Renal cortical epithelial cell (primary cell): ENCODE measurements around the gene WDR19. TPM values are rescaled to one million over a fixed set of nuclear protein-coding genes. Genes with fewer than 3 reads are reported as not detected.
"Not testable (repeated sequence)": the region's sequence is repeated elsewhere in the genome, so short reads cannot be mapped to it uniquely, and the experiment has no call there.

Experiments used
- DNase-seq: peaks from one replicate; pipeline ENCODE4 v3.0.0-alpha.2; 2011; ENCODE audit warnings: low read depth
- total RNA-seq: library from RNA; depleted of rRNA; stranded (reverse); fragments of >200 nt; gene quantifications from 2 replicates; pipeline ENCODE4 v1.2.3, GENCODE V29; 2014

The WDR19 gene
- total RNA-seq, 1 donor from 2014 or later: 42.8 TPM

DNA sequence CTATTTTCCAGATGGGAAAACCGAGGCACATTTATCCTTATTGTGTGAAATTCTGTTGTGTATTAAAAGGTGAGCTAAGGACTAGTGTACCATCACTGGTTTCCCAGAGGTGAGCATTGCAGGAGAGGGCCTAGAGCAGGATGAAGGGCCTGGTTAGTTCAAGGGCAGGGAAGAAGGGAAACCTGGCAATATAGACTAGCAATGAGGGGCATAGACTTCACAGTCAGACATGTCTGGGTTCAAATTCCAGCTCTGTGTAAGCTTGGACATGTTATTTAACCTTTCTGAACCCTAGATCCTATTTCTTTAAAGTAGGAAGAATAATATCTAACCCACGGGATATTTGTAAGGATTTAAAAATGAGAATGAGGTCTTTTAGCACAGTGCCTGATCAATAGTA is 50.8 kb downstream of the WDR19 start:
- DNase-seq: no peak

DNA sequence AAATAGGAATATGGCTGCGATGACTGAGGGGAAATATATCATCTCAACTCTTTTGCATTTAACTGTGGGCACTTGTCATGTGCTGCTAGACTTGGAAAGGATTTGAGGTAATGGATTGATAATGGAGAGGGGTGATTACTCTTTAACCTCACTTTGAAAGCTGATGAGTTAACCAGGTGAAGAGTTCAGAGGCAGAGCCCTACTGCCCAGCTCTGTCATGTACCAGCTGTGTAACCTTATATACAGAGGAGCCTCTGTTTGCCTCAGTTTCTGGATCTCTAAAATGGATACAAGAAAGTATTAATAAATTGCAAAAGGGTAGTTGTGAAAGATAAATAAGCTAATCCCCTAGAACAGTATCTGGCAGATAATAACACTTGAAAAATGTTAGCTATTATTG is 51.5 kb downstream of the WDR19 start:
- DNase-seq: no peak

DNA sequence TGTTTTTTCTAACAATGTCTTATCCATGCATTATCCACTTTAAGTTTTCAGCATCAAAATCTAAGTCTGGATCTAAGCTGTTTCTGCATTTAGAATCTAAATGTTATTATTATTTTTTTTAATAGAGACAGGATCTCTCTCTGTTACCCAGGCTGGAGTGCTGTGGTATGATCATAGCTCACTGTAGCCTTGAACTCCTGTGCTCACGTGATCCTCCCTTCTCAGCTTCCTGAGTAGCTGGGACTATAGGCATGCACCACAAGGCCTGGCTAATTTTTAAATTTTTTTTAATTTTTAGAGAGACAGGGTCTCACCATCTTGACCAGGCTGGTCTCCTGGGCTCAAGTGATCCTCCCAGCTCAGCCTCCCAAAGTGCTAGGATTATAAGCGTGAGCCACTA is 52.7 kb downstream of the WDR19 start:
- DNase-seq: no peak

DNA sequence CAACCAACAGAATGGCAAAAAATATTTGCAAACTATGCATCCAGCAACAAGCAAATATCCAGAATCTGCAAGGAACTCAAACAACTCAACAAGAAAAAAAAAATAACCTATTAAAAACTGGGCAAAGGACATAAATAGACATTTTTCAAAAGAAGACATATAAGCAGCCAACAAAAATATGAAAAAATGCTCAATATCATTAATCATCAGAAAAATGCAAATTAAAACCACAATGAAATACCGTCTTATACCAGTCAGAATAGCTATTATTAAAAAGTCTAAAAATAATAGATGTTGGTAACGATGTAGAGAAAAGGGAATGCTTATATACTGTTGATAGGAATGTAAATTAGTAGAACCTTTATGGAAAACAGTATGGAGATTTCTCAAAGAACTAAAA is 53.4 kb downstream of the WDR19 start:
- no peak for DNase-seq

- no peak for DNase-seq
These were observed 54.9 kb downstream of the WDR19 start for GRCh38 chr4:39237179-39237578.

GRCh38 chr4:39243462-39243861 is 61.1 kb downstream of the WDR19 start:
- no peak for DNase-seq

DNA sequence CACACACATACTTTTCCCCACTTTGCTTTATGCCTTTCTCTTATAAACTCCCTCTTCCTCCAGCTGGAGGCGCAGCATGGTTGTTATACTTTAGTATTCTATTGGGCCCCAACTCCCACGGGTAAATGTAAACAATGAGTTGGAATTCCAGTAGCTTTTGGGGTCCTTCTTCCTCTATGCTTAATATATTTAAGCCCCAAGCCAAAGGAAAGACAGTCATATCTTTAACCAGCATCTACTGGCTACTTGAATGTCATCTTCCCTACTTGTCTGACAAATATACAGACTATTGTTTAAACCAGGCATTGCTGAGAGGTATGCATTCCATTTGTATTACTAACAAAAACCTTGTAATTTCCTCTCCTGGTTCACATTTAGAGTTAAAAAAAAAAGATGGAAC is 72.9 kb downstream of the WDR19 start:
- peak; percentile 74 for DNase-seq

DNA sequence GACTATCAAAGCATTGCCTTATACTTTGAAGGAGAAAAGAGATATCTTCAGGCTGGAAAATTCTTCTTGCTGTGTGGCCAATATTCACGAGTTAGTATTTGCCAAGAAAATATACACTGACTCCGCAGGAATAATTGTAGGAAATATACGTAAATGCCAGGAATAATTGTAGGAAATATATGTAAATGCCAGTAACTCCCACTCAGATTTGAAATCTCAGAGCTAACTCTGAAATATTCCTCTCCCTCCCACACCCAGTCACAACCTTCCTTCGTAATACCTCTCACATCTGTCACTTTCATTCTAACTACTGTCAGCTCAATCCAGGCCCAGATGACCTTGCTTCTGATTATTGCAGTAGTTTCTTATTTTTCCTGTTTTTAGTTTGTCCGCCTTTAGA is 73.5 kb downstream of the WDR19 start:
- DNase-seq: no peak

- DNase-seq: no peak
These were observed 74.1 kb downstream of the WDR19 start for GRCh38 chr4:39256436-39256835.

DNA sequence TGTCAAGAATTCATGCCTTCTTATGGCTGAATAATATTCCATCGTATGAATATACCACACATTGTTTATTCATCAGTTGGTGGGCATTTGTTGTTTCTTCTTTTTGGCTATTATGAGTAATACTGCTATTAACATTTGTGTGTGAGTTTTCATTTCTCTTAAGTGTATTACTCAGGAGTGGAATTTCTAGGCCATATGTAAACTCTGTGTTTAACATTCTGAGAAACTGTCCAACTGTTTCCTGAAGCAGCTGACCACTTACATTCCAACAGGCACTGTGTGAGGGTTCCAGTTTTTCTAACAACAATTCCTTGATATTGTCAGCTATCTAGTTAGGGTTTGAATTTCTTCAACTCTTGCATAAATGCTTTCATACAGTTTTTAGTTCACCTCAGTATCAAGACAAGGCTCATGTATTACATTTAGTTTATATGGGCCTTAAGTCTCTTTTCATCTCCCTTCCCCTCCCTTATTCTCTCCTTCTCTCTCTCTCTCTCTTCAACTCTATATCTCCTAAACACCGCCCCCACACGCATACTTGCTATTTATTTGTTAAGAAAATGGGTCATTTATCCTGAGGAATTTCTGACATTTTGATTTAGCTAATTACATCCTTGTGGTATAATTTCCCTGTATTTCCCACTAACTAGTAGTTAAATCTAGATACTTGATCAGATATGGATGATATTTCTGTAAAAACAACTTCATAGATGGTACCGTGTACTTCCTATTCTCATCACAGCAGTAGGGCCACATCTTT is 77.4 kb downstream of the WDR19 start:
- DNase-seq: peak; percentile 81

DNA sequence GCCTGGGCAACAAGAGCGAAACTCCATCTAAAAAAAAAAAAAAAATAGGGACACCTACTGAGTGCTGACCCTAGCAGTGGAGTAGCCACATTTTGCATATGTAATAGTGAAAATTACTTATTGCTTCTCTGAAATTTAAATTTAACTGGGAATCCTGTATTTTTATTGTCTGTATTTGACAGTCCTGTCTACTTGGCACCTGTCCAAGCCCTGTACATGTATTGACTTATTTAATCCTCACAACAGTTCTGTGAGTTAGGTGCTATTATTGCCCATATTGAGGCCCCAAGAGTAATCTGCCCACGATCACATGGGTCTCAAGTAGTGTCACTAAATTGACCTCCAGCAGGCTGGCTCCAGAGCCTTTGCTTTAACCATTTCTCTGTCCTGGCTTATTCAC is 81.6 kb downstream of the WDR19 start:
- no peak for DNase-seq

- DNase-seq: no peak
These were observed 92.2 kb downstream of the WDR19 start for GRCh38 chr4:39274503-39274902.

DNA sequence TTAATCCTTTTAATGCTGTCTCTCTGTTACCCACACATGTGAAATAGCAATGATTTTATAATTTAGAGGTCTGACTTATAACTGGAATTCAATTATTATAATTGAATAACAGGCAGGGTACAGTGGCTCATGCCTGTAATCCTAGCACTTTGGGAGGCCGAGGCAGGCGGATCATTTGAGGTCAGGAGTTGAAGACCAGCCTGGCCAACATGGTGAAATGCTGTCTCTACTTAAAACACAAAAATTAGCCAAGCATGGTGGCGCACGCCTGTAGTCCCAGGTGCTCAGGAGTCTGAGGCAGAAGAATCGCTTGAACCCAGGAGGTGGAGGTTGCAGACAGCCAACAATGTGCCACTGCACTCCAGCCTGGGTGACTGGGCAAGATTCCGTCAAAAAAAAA is 95.3 kb downstream of the WDR19 start:
- not testable (repeated sequence) for DNase-seq

GRCh38 chr4:39278476-39278875 is 96.1 kb downstream of the WDR19 start:
- DNase-seq: no peak

DNA sequence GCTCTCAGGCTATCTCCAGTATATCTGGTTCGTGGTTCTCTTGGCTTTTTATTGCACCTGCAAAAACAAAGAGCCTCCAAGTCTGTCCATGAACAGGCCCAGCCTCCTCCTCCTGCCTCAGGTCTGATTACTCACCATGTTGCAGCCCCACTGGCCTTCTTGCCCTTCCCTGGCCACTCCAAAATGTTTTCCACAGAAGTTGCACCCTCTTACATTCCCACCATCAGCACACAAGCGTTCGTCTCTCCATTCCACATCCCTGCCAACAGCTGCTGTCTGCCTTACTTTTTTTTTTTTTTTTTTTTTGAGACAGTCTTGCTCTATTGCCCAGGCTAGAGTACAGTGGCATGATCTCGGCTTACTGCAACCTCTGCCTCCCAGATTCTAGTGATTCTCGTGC is 97.1 kb downstream of the WDR19 start:
- DNase-seq: no peak

DNA sequence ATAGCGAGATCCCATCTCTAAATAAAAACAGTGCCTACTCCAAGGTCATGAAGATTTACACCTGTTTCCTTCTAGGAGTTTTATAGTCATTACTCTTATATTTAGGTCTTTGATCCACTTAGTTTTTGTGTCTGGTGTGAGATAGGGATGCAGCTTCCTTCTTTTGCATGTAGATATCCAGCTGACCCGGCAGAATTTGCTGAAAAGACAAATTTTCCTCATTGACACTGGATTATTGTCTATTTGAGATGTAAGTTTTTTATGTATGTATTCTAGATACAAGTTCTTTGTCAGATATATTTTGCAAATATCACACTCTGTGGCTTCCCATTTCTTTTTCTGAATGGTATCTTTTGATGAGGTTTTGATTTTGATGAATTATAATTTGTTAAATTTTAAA is 98.4 kb downstream of the WDR19 start:
- DNase-seq: no peak

DNA sequence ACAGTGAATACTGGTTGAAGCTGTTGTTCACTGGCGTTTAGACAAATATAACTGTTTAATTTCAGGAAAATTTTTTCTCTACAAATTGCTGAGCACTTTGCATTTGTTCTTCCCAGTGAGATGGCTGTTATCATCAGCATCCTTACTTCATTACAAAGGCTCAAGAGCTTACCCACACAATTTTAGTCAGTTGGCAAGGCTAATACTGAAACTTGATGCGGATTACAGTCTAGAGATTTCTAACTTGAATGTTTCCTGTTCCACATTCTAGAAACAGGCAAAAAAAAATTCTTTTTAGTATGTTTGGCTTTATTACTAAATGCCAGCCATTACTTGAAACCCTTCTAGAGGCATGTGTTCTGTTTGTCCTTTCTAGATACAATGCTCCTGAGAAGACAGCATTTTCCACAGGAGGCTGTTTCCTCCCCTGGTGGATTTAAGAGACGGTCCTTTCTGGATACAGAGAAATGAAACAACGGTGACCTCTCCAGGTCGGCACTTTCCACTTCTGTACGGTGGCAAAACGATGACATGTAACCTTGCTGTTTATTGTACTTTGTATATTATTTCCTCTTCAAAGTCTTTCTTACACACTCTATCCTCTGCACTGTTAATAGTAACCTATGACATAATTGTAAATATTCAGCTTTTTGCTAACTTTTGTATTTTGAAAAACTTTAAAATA is 102.9 kb downstream of the WDR19 start:
- DNase-seq: no peak

DNA sequence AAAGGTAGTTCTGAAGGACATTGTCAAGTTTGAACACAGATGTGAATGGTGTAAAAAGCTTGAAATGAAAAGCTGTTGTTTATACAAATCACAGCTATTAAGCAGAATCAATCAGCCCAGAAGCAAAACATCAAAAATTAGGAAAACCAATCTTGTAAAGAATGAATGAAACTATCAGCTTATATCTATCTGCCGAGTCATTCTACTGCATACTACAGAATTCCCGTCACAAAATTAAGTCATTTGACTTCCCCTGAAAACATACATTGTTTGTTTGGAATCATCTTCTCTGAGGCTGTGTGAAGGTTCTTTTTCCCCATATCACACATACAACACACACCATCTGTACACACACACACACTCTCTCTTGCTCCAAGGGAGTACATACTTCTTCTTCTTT is 103.5 kb downstream of the WDR19 start:
- no peak for DNase-seq

DNA sequence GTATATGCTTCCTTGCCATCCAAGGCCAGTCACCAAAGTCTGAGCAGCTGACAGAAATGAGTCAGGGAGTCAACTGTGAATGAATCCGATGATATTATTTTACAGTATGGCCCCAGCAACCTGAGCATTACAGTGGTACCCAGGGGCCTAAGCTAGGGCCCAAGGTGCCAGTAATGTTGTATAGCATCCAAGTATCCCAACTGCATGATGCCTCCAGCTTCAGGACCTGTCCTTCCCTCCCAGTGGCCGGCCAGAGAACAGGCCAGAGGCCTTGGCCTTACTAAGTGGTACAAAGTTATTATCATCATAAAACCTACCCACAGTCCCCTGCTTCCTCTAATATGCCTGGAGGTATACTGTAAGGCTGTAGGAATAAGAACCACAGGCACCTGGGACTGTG is 103.9 kb downstream of the WDR19 start:
- DNase-seq: no peak

DNA sequence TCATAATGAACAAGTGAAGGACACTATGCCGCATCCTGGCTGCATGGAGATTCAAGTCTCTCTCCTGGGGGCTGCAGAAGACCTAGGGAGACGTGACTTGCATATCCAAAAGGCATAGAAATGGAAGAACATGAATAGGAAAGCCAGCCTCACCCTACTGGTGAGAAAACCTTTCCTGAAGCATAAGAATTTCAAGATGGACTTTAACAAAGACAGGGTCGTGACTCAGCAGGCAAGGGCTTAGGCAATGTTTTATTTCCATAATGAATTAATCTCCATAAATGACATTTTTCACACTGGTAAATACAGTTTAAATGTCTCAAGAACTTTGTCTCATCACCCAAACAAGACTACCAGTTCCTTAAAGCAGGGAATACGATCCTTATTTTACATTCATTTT is 104.9 kb downstream of the WDR19 start:
- no peak for DNase-seq

DNA sequence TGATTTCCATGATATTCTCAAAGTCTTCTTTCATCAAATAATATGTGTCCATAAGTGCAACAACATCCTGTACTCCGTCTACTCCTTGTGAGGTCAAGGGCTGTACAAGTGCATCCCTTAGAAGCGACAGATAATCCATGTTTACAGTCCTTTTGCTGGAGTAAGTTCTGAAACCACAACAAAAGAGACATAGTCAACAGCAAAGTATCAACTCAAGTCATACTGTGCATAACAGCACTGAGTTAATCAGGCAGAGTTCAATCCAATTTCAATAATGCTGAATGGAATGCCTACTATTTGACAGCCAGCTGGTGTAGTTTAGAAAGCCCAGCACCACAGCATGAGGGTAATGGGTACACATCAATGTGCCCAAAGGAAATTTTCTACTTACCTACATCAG is 109.4 kb downstream of the WDR19 start:
- DNase-seq: no peak

- not testable (repeated sequence) for DNase-seq
These were observed 110.1 kb downstream of the WDR19 start for GRCh38 chr4:39292433-39292832.

DNA sequence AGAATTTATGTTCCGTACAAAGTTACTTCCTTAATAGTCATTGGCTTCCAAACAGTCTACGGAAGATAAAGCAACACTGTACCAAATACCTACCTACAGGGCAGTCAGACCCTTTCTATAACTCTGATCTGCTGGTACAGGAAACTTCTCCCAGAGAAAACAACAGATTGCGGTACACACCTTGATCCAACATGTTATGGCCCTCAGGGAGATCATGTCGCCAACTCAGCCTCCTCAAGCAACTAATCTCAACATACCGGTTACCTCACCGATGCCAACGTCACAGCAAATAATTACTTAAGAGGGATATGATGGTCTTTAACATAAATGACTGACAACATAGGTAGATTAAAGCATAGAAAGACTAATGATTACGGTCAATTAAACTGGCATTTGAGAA is 113.5 kb downstream of the WDR19 start:
- DNase-seq: no peak

GRCh38 chr4:39302901-39303300 is 120.6 kb downstream of the WDR19 start:
- no peak for DNase-seq
